Activated CD8-positive, alpha-beta T cell treated with anti-CD3 and anti-CD28 coated beads for 36 hours (primary cell): ENCODE data around the gene MRPL1. TPM values are rescaled to one million over a fixed set of nuclear protein-coding genes. Genes with fewer than 3 reads are reported as not detected.

Experiments used
- ATAC-seq: fragments of 200-7000 bp; cut with Tn5 transposase; one replicate; pipeline ENCODE4 v1.10.0; 2021; ENCODE audit warnings: mild to moderate bottlenecking, moderate library complexity
- CTCF ChIA-PET: fragments of 350-600 bp; sonication (Branson Sonifier 250); formaldehyde crosslinking; loops from one replicate; lab custom pipeline; 2021; ENCODE audit warnings: antibody characterized with exemption; lab: Charles Lee
- POLR2A ChIA-PET: fragments of 350-600 bp; sonication (Branson Sonifier 250); formaldehyde crosslinking; loops from one replicate; lab custom pipeline; 2021; ENCODE audit warnings: antibody characterized with exemption; lab: Charles Lee
- DNase-seq: peaks from one replicate; pipeline ENCODE4 v3.0.0-alpha.2; 2020
- H3K27ac Mint-ChIP-seq: one replicate; pipeline ENCODE4 v1.8.0; 2021; ENCODE audit warnings: mild to moderate bottlenecking, mixed read lengths
- H3K27me3 Mint-ChIP-seq: one replicate; pipeline ENCODE4 v1.8.0; 2021; ENCODE audit warnings: mixed read lengths
- H3K36me3 Mint-ChIP-seq: one replicate; pipeline ENCODE4 v1.8.0; 2021; ENCODE audit warnings: low read depth, mixed read lengths
- H3K4me1 Mint-ChIP-seq: one replicate; pipeline ENCODE4 v1.8.0; 2021; ENCODE audit warnings: low read depth, mixed read lengths
- H3K4me3 Mint-ChIP-seq: one replicate; pipeline ENCODE4 v1.8.0; 2021; ENCODE audit warnings: mild to moderate bottlenecking, moderate library complexity, mixed read lengths
- H3K9me3 Mint-ChIP-seq: one replicate; pipeline ENCODE4 v1.8.0; 2021; ENCODE audit warnings: mixed read lengths
- intact Hi-C: fragments of 100-400 bp; cut with micrococcal nuclease; formaldehyde crosslinking; loops from one replicate; pipeline ENCODE4 v1.10.0; 2022
- total RNA-seq, 2 experiments: library from RNA; stranded (reverse); gene quantifications; one replicate each; pipeline ENCODE4 v1.2.3, GENCODE V29; 2021
- TF ChIP-seq, protein P1 (sequence below): fragments of 200-600 bp; IDR thresholded peaks from one replicate; pipeline ENCODE4 v1.8.0; 2022; ENCODE audit warnings: antibody characterized with exemption, mild to moderate bottlenecking

The MRPL1 gene
- total RNA-seq, 2 experiments from 2014 or later = 55.7 to 62.4 TPM

- H3K27ac Mint-ChIP-seq = peak overlapping the region; percentile 25
- TF ChIP-seq, protein P1, sequence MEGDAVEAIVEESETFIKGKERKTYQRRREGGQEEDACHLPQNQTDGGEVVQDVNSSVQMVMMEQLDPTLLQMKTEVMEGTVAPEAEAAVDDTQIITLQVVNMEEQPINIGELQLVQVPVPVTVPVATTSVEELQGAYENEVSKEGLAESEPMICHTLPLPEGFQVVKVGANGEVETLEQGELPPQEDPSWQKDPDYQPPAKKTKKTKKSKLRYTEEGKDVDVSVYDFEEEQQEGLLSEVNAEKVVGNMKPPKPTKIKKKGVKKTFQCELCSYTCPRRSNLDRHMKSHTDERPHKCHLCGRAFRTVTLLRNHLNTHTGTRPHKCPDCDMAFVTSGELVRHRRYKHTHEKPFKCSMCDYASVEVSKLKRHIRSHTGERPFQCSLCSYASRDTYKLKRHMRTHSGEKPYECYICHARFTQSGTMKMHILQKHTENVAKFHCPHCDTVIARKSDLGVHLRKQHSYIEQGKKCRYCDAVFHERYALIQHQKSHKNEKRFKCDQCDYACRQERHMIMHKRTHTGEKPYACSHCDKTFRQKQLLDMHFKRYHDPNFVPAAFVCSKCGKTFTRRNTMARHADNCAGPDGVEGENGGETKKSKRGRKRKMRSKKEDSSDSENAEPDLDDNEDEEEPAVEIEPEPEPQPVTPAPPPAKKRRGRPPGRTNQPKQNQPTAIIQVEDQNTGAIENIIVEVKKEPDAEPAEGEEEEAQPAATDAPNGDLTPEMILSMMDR = no peak
- CTCF ChIA-PET = no interaction called here
- peaks cover 44% of the 10 kb centered on the region for H3K36me3 Mint-ChIP-seq
- DNase-seq = no peak
- POLR2A ChIA-PET = no interaction called here
- intact Hi-C loops = no loop called here
- H3K27me3 Mint-ChIP-seq = no peaks in the 10 kb centered on the region
- ATAC-seq = no peak
- H3K4me3 Mint-ChIP-seq = no peak overlapping the region
- peaks cover 28% of the 10 kb centered on the region for H3K4me1 Mint-ChIP-seq
- no peaks in the 10 kb centered on the region for H3K9me3 Mint-ChIP-seq
Measured at GRCh38 chr4:77917075-77917474, 54.4 kb downstream of the MRPL1 start.

DNA sequence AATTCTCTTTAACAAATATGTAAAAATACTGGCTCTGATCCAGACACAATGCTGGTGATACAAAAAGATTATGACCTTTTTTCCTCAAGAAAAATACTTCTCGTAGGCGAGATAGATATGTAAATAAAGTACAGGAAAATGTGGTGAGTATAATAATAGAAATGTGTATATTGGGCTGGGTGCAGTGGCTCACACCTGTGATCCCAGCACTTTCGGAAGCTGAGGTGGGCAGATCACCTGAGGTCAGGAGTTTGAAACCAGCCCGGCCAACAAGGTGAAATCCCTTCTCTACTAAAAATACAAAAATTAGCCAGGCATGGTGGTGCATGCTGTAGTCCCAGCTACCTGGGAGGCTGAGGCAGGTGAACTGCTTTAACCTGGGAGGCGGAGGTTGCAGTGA is 55.0 kb downstream of the MRPL1 start:
- intact Hi-C loops = no loop called here
- Mint-ChIP-seq H3K36me3 (peaks cover 46% of the 10 kb centered on the region), H3K9me3 (peaks cover 1% of the 10 kb centered on the region), H3K27ac (no peak overlapping the region), H3K27me3 (no peaks in the 10 kb centered on the region), H3K4me1 (peaks cover 28% of the 10 kb centered on the region), H3K4me3 (no peak overlapping the region)
- ChIA-PET CTCF (no interaction called here), POLR2A (interaction anchor here (1.1 kb wide), 1 partner anchor 13 kb away, joined by 4 read pairs; no protein-coding TSS in a partner anchor)
- TF ChIP-seq, protein P1 = no peak
- DNase-seq = no peak
- no peak for ATAC-seq

DNA sequence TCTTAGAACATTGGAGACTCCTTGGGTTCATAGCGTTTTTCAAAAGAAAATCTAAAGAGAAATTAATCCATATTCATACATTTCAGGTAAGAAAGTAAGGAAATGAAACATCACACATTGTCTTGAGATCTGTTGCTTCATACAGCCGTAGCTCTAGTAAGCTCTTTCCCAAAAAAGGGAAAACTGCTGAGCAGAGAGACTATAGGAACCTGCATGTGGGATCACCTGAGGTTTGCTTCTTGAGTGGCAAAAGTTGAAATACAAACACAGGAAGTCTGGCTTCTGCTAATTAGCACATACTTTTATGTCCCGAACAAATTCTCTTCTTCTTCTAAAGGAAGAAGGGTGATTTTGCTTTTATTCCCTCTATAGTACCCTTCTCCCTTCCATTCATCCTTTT is 57.7 kb downstream of the MRPL1 start:
- Mint-ChIP-seq H3K4me3 (no peak overlapping the region), H3K9me3 (peaks cover 7% of the 10 kb centered on the region), H3K36me3 (peaks cover 49% of the 10 kb centered on the region), H3K27me3 (no peaks in the 10 kb centered on the region), H3K27ac (no peak overlapping the region), H3K4me1 (peaks cover 22% of the 10 kb centered on the region)
- ATAC-seq = no peak
- ChIA-PET CTCF (no interaction called here), POLR2A (no interaction called here)
- no peak for DNase-seq
- intact Hi-C loops = no loop called here
- TF ChIP-seq, protein P1 = no peak

- Mint-ChIP-seq H3K27ac (no peak overlapping the region), H3K27me3 (no peaks in the 10 kb centered on the region), H3K9me3 (peaks cover 9% of the 10 kb centered on the region), H3K4me3 (no peak overlapping the region), H3K4me1 (peaks cover 18% of the 10 kb centered on the region), H3K36me3 (peaks cover 59% of the 10 kb centered on the region)
- ATAC-seq = no peak
- intact Hi-C loops = no loop called here
- TF ChIP-seq, protein P1 = no peak
- CTCF ChIA-PET = no interaction called here
- POLR2A ChIA-PET = no interaction called here
- DNase-seq = no peak
Measured at GRCh38 chr4:77921701-77922100, 59.1 kb downstream of the MRPL1 start.

DNA sequence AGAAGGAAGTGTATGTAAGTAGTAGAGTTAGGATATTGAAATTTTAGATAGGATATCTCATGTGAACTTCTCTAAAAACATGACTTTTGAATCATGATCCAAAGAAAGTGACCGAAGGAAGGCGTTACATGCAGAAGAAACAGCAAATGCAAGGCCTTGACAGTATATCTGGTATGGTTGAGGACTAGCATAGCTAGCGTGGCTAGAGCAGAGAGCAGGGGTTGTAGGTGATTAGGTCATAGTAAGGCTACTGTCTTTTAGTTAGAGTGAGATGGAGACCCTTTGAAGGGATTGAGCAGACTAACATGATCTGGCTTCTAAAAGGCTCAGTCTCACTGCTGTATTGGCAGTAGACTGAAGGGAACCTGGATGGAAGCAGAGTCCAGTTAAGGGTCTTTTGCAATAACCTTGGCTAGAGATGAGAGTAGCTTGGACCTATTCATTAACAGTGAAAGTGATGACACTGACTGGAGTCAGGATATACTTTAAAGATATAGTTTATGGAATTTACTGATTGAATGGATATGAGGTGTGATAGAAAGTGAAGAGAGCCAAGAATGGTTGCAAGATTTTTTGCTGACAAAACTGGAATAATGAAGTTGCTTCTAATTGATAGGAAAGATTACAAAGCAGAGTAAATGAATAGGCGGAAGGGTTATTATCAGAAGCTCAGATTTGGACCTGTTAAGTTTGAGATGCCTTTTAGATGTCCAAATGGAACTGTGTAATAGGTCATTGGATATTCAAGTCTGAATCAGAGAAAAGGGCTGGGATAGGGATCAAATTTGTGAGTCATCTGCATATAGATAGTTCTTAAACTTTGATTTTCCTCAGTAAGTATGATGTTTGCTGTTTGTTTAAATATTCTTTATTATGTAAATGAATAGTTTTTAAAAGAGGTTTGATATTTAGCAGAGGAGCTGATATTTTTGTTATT is 59.8 kb downstream of the MRPL1 start:
- ChIA-PET POLR2A (no interaction called here), CTCF (no interaction called here)
- Mint-ChIP-seq H3K4me3 (no peak overlapping the region), H3K27ac (no peak overlapping the region), H3K36me3 (peaks cover 59% of the 10 kb centered on the region), H3K9me3 (peaks cover 9% of the 10 kb centered on the region), H3K27me3 (no peaks in the 10 kb centered on the region), H3K4me1 (peaks cover 14% of the 10 kb centered on the region)
- ATAC-seq = no peak
- TF ChIP-seq, protein P1 = no peak
- no peak for DNase-seq
- intact Hi-C loops = no loop called here
